ENCODE measurements around the gene RTP5.
"Not testable (repeated sequence)": the region's sequence is repeated elsewhere in the genome, so short reads cannot be mapped to it uniquely, and the experiment has no call there.

The RTP5 gene

DNA sequence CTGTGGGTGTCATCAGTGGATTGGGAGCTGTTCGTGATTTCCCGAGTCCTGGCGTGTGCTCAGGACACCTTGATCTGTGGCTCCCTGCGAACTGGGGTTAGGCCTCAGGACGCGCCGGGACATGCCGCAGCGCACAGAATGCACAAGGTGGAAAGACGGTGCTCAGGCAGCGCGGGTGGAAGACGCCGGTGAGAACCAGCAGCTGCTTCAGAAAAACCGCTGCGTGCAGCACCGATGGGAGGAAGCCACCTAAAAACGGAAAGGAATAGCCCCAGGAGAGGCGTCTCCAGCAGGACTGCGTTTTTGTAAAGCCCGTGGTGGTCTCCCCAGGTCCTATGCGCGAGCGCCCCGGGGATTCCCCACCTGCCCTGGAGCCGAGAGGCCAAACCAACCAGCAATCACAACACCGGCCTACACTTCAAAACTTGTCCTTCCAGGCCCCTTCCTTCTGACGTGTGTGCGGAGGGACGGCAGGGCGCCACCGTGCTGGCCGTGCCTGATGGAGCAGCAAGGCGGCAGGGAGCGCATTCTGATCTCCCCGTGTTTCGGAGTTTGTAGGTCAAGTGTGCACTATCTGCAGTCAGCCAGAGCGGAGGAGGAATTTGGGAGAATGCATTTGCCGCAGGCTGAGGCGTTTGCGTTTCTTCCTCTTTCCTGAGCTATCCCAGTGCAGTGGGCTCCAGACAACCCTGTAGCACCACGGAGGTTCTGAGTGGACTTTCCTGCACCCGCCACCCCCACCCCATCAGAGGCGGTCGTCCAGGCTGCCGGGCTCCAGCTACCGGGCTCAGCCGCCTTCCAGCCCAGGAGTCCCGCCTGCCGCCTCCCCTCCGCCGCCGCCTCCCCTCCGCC lies 32.2 kb downstream of the RTP5 start:
- no peak for DNase-seq (ENCODE audit: low read depth in 2 of 3, low spot score in 1 of 3)

DNA sequence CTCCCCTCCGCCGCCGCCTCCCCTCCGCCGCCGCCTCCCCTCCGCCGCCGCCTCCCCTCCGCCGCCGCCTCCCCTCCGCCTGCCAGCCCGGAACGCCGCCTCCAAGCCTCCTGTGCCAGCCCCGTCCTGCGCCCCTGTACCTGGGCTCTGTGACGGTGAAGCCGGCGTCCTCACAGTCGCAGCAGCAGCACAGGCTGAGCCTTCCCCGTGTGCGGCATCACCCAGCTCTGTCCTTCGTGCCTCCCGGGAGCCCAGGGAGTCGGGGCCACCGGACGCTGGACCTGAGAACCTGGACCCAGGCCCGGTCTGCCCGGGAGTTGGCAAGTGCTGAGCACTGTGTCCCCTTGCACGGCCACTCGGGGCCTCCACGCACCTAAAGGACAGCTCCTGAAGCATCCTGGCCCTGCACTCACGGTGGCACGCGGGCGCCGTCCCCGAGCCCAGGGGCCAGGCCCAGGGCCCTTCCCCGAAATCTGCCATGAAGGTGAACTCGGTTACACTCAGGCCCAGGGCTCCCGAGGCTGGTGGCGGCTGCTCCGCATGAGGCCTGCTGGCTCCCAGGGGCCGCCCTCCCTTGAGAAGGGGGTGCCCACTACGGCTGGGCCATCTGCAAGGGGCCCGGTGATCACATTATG lies 32.9 kb downstream of the RTP5 start:
- no peak for DNase-seq (ENCODE audit: low read depth in 2 of 3, low spot score in 1 of 3)

DNA sequence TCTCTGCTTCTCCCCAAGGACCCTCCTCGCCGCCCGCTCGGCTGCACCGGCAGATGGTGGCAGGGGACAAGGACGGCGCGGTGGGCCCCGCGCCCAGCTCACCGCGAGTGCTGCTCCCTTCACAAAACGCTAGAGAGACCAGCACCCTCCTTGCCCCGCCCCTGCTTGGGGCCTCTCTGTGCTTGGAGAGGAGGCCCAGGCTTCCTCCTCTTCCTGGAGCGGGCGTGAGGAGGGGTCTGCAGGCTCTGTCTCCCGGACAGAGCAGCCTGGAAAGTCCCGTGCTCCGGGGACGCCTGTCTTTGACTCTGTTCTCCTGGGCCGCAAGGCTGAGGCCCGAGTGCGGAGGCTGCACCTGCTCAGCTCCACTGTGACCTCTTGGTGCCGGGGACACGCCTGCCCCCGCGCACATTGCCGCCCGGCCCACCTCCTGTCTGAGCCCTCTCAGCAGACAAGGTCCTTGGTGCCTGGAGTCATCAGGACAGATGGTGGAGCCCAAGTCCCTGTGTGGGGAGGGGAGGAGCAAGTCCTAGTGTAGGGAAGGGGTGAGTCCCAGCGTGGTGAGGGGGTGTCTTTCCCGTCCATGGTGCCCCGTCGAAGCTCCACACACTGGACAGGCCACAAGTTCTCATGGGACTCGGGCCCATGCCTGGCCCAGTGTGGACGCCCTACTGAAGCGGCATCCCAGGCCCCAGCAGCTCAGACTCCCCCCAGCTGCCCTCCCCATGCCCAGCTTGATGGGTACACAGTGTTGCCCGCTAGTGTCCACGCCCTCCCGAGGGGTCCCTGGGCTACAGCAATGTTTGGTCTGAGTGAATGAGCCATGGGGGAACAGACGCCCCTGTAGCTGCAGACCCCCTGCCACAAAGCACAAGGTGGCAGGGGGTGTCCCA lies 33.8 kb downstream of the RTP5 start:
- no peak for DNase-seq (ENCODE audit: low read depth in 2 of 3, low spot score in 1 of 3)

DNA sequence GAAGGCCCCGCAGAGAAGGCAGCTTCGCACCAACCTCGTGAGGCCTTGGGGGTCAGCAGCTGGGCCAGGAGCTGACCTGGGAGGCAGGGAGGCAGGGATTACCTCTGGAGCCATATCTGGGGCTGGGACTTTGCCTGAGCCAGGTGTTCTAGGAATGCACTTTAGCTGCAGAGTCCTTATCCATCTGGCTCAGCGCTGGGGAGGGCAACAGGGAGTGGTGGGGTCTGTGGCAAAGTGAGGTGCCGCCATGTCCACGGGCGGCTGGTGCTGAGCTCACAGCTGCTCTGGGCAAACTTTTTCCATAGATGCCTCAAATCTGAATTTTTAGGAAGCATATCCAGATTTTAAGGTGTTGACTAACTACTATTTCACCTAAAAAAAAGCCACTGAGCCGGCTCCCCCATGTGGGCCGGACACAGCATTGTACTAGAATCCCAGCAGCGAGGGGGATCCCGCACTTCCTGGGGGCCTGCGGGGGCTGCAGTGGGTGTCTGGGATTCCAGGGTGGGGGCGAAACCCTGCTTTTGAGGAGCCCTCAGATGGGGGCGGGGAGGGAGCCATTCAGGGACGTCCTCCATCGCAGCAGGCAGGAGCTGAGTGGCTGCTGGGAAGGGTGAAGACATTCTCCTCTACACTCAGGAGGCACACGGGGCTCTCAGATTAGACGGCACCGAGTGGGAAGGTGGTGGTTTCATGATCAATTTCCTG lies 34.6 kb downstream of the RTP5 start:
- DNase-seq (ENCODE audit: low read depth in 2 of 3, low spot score in 1 of 3), result no peak

DNA sequence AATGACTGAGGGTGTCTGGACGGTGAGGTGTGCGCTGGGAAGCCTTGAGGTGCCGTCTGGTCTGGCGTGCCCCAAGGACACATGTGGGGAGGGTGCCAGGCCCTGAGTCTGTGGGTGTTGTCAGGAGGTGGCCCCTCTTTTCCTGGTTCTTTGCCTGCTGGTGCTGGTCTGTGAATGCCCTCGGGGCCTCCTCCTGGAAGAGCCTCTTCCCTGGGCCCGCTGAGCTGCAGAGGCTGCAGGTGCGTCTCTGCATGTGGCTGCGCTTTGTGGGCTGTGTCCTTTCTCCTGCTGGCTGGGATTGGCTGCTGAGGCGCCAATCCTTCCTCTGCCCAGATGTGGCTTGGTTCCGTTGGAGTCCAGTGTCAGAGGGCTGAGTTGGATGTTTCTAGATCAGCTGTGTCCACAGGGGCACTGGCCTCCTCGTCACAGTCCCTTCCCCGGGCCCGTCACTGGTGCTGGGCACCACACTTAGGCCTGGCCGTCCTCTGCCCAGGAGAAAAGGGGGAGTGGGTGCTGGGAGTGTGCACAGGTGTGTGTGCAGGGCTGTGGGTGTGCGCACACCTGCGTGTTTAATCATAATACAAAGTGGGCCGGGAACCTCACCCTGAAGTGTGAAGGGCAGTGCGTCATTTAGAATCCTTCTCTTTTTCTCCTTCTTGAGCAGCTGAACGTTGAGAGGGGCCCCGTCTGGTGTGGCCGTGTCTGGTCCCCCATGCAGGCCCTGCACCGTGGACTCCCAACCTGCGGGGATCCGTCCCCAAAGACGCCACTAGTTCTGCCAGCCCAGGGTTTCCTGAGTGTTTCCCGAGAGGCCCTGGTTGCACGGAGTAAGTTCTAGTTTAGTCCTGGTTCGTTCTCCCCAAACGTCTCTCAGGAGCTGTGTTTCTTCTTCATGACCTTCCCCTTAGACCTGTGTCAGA lies 35.5 kb downstream of the RTP5 start:
- no peak for DNase-seq (ENCODE audit: low read depth in 2 of 3, low spot score in 1 of 3)

DNA sequence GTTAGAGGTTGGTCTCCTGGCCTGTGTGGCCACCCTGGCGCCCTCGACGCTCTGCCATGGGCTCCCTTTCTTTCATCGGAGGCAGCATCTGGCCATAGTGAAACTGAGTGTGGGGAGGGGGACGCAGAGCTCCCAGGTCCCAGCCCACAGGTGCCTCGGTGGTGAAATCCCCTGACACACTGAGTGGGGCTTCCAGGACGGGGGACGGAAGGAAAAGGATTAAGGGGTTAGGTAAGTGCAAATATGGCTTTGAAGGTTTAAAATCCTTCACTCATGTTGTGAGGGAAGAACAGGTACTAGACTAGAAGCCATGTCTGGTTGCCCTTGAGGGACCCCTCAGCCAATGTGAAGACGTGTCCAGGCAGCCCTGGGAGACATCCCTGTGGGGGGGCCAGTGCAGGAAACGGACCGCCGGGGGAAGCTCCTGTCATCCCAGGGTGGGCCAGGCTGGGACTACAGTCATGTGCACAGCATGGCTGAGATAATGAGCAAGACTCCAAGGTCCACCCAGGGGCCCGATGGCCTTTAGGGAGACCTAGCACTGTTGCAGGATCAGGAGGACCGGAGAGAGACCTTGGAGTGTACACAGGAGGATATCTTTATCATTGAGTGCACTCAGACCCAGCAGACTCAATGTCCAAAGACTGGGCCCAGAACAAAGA lies 36.3 kb downstream of the RTP5 start:
- no peak for DNase-seq (ENCODE audit: low read depth in 2 of 3, low spot score in 1 of 3)

DNA sequence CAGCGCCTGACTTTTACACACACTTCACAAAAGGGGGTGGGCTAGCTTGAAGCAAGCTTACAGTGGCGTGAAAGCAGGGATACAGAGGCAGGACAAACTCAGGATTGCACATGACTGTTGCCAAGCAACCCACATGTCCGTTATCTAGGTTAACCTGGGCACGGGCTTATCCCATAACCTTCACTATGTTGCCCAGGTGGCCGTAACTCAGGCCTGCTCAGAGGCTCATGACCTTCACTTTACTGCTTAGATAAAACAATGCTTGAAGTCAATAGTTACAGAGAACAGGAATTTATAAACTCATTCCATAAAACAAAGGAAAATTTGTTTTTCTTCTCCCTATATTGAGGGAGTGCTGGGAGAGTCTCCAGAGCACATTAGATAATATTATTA lies 36.8 kb downstream of the RTP5 start:
- DNase-seq (ENCODE audit: low read depth in 2 of 3, low spot score in 1 of 3), result not testable (repeated sequence)

DNA sequence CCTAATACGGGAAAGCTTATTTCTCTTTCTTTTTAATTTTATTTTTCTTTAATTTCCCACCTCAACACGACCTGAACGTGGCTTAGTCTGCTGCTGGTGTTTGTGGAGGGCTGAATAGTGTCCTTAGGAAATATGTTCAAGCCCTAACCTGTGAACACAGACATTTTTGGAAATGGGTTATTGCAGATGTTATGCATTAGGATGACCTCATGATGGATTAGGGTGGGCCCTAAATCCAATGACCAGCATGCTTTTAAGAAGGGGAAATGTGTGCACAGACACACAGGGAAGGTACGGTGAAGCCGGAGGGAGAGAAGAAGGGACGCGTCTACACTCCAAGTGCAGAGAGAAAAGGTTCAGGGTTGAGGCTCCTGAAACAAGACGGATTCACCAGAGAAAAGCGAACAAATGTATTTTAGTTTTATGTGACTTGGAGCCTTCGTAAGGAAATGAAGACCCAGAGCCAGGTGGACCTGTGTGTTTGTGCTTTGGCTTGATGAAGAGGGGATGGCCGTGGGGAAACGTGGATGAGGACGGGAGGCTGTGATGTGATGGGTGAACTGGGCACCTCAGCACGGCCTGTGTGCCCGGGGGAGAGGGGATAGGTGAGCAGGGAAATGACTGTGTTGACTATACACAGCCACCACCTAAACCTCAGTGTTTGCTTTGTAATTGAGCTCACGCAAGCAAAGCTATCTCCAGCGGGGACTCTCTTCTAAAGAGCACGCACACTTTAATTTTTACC lies 37.5 kb downstream of the RTP5 start:
- DNase-seq (ENCODE audit: low read depth in 2 of 3, low spot score in 1 of 3), result no peak

DNA sequence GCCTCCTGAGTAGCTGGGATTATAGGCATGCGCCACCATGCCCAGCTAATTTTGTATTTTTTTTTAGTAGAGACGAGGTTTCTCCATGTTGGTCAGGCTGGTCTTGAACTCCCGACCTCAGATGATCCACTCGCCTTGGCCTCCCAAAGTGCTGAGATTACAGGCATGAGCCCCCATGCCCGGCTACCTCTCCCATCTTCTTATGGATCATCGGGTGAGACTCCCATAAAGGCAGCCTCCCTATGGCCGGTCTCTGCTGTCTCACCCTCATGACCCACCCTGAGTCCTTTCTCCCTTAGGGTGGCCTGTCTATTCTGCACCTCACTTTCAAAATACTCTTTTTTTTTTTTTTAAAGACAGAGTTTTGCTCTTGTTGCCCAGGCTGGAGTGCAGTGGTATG lies 38.3 kb downstream of the RTP5 start:
- not testable (repeated sequence) for DNase-seq (ENCODE audit: low read depth in 2 of 3, low spot score in 1 of 3)

DNA sequence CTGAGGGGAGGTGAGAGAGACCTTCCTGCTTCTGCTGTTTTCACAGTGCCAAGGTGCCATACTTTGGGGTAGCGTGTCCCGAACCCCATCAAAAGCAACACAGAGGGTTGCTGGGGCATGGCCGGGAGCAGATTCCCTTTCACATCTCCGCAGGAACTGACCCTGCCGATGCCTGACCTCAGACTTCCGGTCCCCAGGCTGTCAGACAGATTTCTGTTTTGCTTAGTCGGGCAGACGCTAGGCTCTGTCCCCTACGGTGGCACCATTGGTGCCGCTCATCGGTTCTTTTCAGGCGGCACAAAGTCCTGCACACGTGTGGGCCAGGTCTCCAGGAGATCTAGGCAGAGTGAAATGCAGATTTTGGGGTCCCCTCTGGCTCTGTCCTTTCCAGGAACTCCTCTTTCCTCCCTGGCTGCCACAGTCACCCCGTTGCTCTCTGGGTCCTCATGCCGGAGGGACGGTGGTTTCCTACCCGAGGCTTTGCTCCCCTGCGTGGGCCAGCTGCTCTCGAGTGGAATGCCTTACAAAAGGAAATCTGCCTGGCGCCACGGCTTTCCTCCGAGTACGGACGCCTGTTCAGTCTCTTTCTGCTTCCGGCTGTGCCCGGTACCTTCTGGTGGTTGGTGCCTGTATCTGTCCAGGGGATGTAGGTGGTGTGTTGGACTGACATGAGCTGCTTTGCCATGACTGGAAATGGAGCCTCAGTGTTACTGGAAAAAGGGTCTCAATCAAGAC lies 39.3 kb downstream of the RTP5 start:
- no peak for DNase-seq (ENCODE audit: low read depth in 2 of 3, low spot score in 1 of 3)

DNA sequence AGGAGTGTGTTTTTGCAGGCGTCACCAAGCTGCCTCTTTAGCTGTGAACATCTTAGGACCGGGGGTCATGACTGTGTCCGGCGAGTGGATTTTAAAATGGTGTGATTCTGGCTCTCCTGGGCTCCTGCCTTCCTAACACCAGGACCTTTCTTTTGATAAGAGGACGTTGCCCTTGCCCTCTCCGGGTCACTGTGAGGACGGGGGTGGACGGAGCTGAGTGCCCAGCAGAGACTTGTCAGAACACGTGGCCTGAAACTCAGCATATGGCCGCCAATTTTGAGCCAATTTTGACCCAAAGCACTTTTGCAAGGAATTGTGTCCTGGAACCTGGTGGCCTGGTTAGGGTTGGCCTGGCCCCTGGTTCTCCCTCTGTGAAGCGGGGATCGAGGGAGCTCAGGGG lies 40.2 kb downstream of the RTP5 start:
- no peak for DNase-seq (ENCODE audit: low read depth in 2 of 3, low spot score in 1 of 3)

DNA sequence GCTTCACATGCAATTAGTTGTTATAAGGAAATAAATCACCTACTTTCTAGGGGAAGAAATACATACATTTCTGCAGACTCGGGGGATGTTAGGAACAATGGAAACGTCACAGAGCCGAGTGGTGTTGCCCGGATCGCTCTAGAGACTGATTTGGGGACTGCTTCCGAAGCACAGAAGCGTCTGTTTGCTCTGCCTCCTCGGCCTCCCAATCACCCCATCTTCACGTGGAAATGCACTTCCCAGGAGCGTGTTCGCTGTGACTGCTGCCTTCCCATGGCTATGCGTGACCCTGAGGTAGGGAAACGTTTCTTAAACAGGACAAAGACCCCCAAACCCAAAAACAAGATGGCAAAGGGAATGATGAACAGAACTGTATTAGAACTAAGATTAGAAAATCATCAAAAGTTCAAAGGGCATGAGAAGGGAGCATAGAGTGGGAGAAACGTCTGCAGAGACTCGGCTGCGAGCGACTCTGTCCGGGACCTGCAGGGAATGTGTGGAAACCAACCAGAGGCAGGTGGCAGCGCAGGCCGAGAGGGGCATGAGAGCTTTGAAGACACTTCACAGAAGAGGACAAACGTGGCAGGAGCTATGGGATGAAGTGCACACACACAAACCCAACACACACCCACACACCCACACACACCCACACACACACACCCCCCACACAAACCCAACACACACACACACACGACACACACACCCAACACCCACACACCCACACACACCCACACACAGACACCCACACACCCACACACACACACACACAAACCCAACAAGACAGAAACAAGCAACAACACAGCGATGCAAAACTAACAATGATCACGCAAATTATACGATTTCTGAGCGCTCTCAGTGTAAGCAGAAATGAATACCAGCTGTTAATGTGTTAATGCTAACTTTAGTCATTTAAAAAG lies 41.3 kb downstream of the RTP5 start:
- DNase-seq (ENCODE audit: low read depth in 2 of 3, low spot score in 1 of 3), result no peak

DNA sequence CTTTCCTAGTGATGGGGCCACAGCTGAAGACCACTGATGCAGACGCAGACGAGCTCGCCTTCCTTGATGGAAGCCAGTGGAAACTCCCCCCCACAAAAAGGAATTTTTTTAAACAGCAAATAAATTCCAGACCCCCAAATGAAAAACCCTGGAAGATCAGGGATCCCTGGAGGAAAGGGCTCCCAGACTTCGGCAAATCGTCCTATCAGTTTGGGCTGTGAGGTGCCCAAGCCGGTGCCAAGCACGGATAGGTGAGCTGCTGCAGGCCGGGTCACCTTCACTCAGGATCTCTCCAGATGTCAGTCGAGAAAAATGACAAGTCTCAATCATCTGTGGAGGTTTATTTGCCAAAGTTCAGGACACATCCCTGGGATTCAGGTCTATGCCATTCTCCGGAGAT lies 42.0 kb downstream of the RTP5 start:
- DNase-seq (ENCODE audit: low read depth in 2 of 3, low spot score in 1 of 3), result no peak

DNA sequence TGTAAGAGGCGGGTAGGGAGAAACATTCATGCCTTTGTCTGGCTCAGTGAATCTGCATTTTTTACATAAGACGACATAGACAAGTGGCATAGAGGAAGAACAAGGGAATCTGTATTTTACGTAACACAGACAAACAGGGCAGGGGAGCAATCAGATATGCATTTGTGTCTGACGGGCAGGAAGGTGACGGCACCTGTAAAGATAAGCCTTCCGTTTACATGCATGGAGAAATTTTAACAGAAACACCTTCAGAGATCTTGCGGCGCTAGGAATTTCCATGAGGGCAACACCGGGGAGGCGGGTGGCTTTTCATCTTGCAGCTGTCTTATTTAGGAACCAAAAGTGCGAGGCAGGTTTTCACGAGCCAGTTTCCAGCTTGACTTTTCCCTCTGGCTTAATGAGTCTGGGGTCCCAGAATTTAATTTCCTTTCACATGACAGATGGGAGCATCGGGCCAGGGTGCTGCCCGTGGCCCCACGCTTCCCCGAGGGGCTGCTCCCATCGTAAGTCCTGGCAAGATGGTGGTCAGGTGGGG lies 42.6 kb downstream of the RTP5 start:
- no peak for DNase-seq (ENCODE audit: low read depth in 2 of 3, low spot score in 1 of 3)

DNA sequence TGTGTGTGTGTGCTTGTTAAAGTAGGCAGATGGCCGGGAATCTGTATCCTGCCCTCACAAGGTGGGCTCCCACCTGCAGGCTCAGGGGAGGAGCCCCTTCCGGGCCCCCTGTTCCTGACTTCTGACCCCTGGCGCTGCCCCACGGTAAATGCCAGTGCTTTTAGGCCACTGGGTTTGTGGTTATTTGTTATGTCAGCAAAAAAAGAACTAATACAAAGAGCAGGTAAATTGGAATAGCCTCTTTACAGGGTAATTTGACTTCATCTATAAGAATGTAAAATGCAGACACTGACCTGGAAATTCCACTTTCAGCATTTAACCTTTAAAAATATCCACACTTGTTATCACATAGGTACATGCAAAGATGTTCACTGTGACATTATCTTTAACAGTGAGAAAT lies 44.2 kb downstream of the RTP5 start:
- no peak for DNase-seq (ENCODE audit: low read depth in 2 of 3, low spot score in 1 of 3)

DNA sequence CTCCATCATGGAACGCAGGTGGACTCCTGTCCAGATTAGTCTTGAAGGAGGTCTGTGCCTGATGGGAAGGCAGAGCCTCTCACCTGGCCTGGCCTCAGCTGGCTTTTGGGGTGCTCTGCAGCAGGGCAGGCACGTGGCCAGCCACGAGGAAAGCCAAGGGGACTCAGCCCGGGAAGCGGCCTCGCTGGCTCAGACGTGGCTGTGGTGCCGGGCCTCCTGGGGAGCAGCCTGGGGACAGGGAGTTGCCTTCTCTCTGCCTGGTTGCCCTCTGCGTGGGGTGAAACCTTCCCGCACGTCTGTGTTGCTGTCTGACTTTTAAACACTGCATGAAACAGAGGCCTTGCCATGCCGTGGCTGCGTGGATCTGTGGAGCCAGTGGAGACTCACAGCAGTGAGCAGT lies 45.0 kb downstream of the RTP5 start:
- DNase-seq (ENCODE audit: low read depth in 2 of 3, low spot score in 1 of 3), result no peak

DNA sequence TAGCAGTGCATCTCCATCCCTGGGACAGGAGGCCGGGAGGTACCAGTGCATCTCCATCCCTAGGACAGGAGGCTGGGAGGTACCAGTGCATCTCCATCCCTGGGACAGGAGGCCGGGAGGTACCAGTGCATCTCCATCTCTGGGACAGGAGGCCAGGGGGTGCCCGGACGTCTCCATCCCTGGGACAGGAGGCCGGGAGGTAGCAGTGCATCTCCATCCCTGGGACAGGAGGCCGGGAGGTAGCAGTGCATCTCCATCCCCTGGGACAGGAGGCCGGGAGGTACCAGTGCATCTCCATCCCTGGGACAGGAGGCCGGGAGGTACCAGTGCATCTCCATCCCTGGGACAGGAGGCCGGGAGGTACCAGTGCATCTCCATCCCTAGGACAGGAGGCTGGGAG lies 52.1 kb downstream of the RTP5 start:
- DNase-seq (ENCODE audit: low read depth in 2 of 3, low spot score in 1 of 3), result not testable (repeated sequence)

Data from stimulated activated CD4-positive, alpha-beta T cell treated with anti-CD3 and anti-CD28 coated beads, Interleukin-12 subunit alpha, Interleukin-12 subunit beta, amount 100 ng/mL, for 48 hours (primary cell).